NOMO-1 (cell line): ENCODE measurements around the gene PKD1.
"Not testable (repeated sequence)": the region's sequence is repeated elsewhere in the genome, so short reads cannot be mapped to it uniquely, and the experiment has no call there.

Experiments used
- DNase-seq, 2 experiments: peaks; one replicate each; lab custom pipeline; 2025; ENCODE audit not compliant: unreplicated experiment in 2 of 2; lab: John Stamatoyannopoulos, UW

Gene PKD1

GRCh38 chr16:2152695-2153506, 17.2 kb upstream of the PKD1 start:
- no peak for DNase-seq

- DNase-seq: no peak
Measured at GRCh38 chr16:2151188-2152091, 15.7 kb upstream of the PKD1 start.

- DNase-seq: no peak
Measured at GRCh38 chr16:2150418-2151187, 14.9 kb upstream of the PKD1 start.

GRCh38 chr16:2149630-2150417, 14.1 kb upstream of the PKD1 start:
- no peak for DNase-seq

- no peak for DNase-seq
Measured at GRCh38 chr16:2148714-2149629, 13.3 kb upstream of the PKD1 start.

GRCh38 chr16:2147981-2148671, 12.4 kb upstream of the PKD1 start, which contains the start of gene RAB26:
Gene RAB26, plus strand, starts transcription at chr16:2148625. Its CDS starts 159 bp downstream, at chr16:2148784.
- peak; percentile 25 to 35 for DNase-seq

- no peak for DNase-seq
Measured at GRCh38 chr16:2147378-2147777, 11.7 kb upstream of the PKD1 start.

GRCh38 chr16:2145843-2146242, 10.1 kb upstream of the PKD1 start:
- no peak for DNase-seq

- DNase-seq: no peak
Measured at GRCh38 chr16:2143878-2144485, 8.3 kb upstream of the PKD1 start.

- DNase-seq: no peak
Measured at GRCh38 chr16:2142942-2143877, 7.5 kb upstream of the PKD1 start.

GRCh38 chr16:2135071-2135470, 627 bp downstream of the PKD1 start:
- not testable (repeated sequence) for DNase-seq

- DNase-seq: not testable (repeated sequence)
Measured at GRCh38 chr16:2133797-2134196, 1.9 kb downstream of the PKD1 start.

GRCh38 chr16:2129890-2130447, 5.7 kb downstream of the PKD1 start:
- not testable (repeated sequence) for DNase-seq

- not testable (repeated sequence) for DNase-seq
Measured at GRCh38 chr16:2129251-2129650, 6.4 kb downstream of the PKD1 start.

- not testable (repeated sequence) for DNase-seq
Measured at GRCh38 chr16:2127630-2128280, 7.9 kb downstream of the PKD1 start.

- not testable (repeated sequence) for DNase-seq
Measured at GRCh38 chr16:2126928-2127556, 8.7 kb downstream of the PKD1 start.
